NCI-H345 (cell line): Measurements from ENCODE around the gene WDPCP.
"Not testable (repeated sequence)": the region's sequence is repeated elsewhere in the genome, so short reads cannot be mapped to it uniquely, and the experiment has no call there.

ENCODE experiments used
- DNase-seq: peaks from one replicate; lab custom pipeline; 2025; lab: John Stamatoyannopoulos, UW

WDPCP gene

GRCh38 chr2:63101954-63102353 is 486.3 kb downstream of the WDPCP start:
- DNase-seq: no peak

GRCh38 chr2:63099032-63099431 is 489.2 kb downstream of the WDPCP start:
- no peak for DNase-seq

GRCh38 chr2:63096491-63096890 is 491.8 kb downstream of the WDPCP start:
- no peak for DNase-seq

GRCh38 chr2:63093502-63093901 is 494.8 kb downstream of the WDPCP start:
- no peak for DNase-seq

- DNase-seq: no peak
These were observed 495.4 kb downstream of the WDPCP start for GRCh38 chr2:63092857-63093256.

- no peak for DNase-seq
These were observed 495.9 kb downstream of the WDPCP start for GRCh38 chr2:63092401-63092800.

GRCh38 chr2:63086687-63087086 is 501.6 kb downstream of the WDPCP start:
- no peak for DNase-seq

- DNase-seq: no peak
These were observed 506.9 kb downstream of the WDPCP start for GRCh38 chr2:63081404-63081803.

GRCh38 chr2:63078852-63079606 is 509.2 kb downstream of the WDPCP start:
- peak; percentile 4 for DNase-seq

- not testable (repeated sequence) for DNase-seq
These were observed 513.9 kb downstream of the WDPCP start for GRCh38 chr2:63074399-63074798.

- DNase-seq: no peak
These were observed 514.3 kb downstream of the WDPCP start for GRCh38 chr2:63073994-63074393.

GRCh38 chr2:63071664-63072063 is 516.6 kb downstream of the WDPCP start:
- no peak for DNase-seq
